CD14-positive monocyte (primary cell): ENCODE measurements around the gene TMEM91. TPM values are rescaled to one million over a fixed set of nuclear protein-coding genes. Genes with fewer than 3 reads are reported as not detected.
A peak's percentile ranks its signal among the peaks of the same experiment; 100 is the strongest.

ENCODE experiments used
- DNase-seq, 3 donors: peaks; one replicate each; pipeline ENCODE4 v3.0.0-alpha.2; 2011 to 2022
- H2AFZ ChIP-seq: 2 replicates; pipeline ENCODE4 v1.6.0; 2012; ENCODE audit warnings: mild to moderate bottlenecking, low read depth, low read length, inconsistent platforms; ENCODE audit not compliant: insufficient read depth, poor library complexity, severe bottlenecking
- H3K27ac ChIP-seq, 2 donors: 1 replicate in 1 of 2; 2 replicates in 1 of 2; pipeline ENCODE4 v1.5.1; 2012 to 2013; ENCODE audit warnings: low read length in 2 of 2, control low read depth in 1 of 2, inconsistent platforms in 1 of 2, low read depth in 1 of 2, mild to moderate bottlenecking in 1 of 2
- H3K27me3 ChIP-seq, 2 donors: one replicate each; pipeline versions ENCODE4 v1.6.0 to v1.6.1; 2011 to 2013; ENCODE audit warnings: low read length in 2 of 2; ENCODE audit not compliant: control insufficient read depth in 2 of 2, insufficient read depth in 2 of 2
- H3K36me3 ChIP-seq, 2 donors: replicated peaks in 1 of 2; 1 replicate in 1 of 2; 2 replicates in 1 of 2; pipeline versions ENCODE4 v1.5.1 to v1.6.1; 2012 to 2013; ENCODE audit warnings: low read length in 2 of 2, control low read depth in 1 of 2, inconsistent platforms in 1 of 2, mild to moderate bottlenecking in 1 of 2; ENCODE audit not compliant: insufficient read depth in 2 of 2, control insufficient read depth in 1 of 2
- H3K4me1 ChIP-seq, 2 donors: 1 replicate in 1 of 2; 2 replicates in 1 of 2; pipeline versions ENCODE4 v1.5.1 to v1.6.1; 2012 to 2013; ENCODE audit warnings: low read length in 2 of 2, control low read depth in 1 of 2, inconsistent platforms in 1 of 2, mild to moderate bottlenecking in 1 of 2, moderate library complexity in 1 of 2; ENCODE audit not compliant: insufficient read depth in 2 of 2, control insufficient read depth in 1 of 2
- H3K4me2 ChIP-seq: replicated peaks from 2 replicates; pipeline ENCODE3; 2012; ENCODE audit warnings: low read length, moderate library complexity, mild to moderate bottlenecking; ENCODE audit not compliant: poor library complexity, severe bottlenecking; ENCODE audit errors: extremely low read depth
- H3K4me3 ChIP-seq, 3 experiments: fragments of 200-600 bp in 1 of 3; sonication (generic) in 1 of 3; replicated peaks in 1 of 3; 1 replicate in 2 of 3; 2 replicates in 1 of 3; pipeline ENCODE4 v1.5.1; 2011 to 2013; ENCODE audit warnings: low read length in 3 of 3, mild to moderate bottlenecking in 3 of 3, control low read depth in 2 of 3, low read depth in 2 of 3, inconsistent platforms in 1 of 3, moderate library complexity in 1 of 3
- H3K79me2 ChIP-seq: 2 replicates; pipeline ENCODE4 v1.6.0; 2012; ENCODE audit warnings: mild to moderate bottlenecking, control low read depth, inconsistent platforms, low read length, moderate library complexity; ENCODE audit not compliant: insufficient read depth
- H3K9ac ChIP-seq: 2 replicates; pipeline ENCODE4 v1.6.0; 2017; ENCODE audit warnings: low read length, mild to moderate bottlenecking; ENCODE audit not compliant: insufficient read depth, poor library complexity, severe bottlenecking
- H3K9me3 ChIP-seq, 2 donors: replicated peaks in 1 of 2; 1 replicate in 1 of 2; 2 replicates in 1 of 2; pipeline versions ENCODE4 v1.5.1 to v1.6.1; 2012 to 2013; ENCODE audit warnings: low read length in 2 of 2, control low read depth in 1 of 2; ENCODE audit not compliant: control insufficient read depth in 1 of 2, insufficient read depth in 1 of 2
- H4K20me1 ChIP-seq: 2 replicates; pipeline ENCODE4 v1.6.0; 2012; ENCODE audit warnings: mild to moderate bottlenecking, low read length, control low read depth, moderate library complexity; ENCODE audit not compliant: insufficient read depth
- H3K27ac Mint-ChIP-seq, 7 donors: one replicate each; pipeline ENCODE4 v1.8.0; 2020; ENCODE audit warnings: mild to moderate bottlenecking in 7 of 7, mixed read lengths in 7 of 7, moderate library complexity in 6 of 7, inconsistent platforms in 2 of 7
- H3K27me3 Mint-ChIP-seq, 3 donors: one replicate each; pipeline ENCODE4 v1.8.0; 2021 to 2022; ENCODE audit warnings: low read depth in 3 of 3, mild to moderate bottlenecking in 3 of 3, mixed read lengths in 3 of 3, moderate library complexity in 3 of 3, inconsistent platforms in 1 of 3
- H3K36me3 Mint-ChIP-seq, 2 donors: one replicate each; pipeline ENCODE4 v1.8.0; 2020; ENCODE audit warnings: mixed read lengths in 2 of 2, inconsistent platforms in 1 of 2, mild to moderate bottlenecking in 1 of 2
- H3K4me1 Mint-ChIP-seq: one replicate; pipeline ENCODE4 v1.8.0; 2020; ENCODE audit warnings: mild to moderate bottlenecking, mixed read lengths
- H3K4me3 Mint-ChIP-seq, 2 donors: one replicate each; pipeline ENCODE4 v1.8.0; 2020; ENCODE audit warnings: mild to moderate bottlenecking in 2 of 2, mixed read lengths in 2 of 2, moderate library complexity in 1 of 2
- H3K9me3 Mint-ChIP-seq, 7 donors: one replicate each; pipeline ENCODE4 v1.8.0; 2020 to 2022; ENCODE audit warnings: mixed read lengths in 7 of 7, mild to moderate bottlenecking in 6 of 7, moderate library complexity in 6 of 7, inconsistent platforms in 2 of 7
- WGBS: methylation state at CpG from one replicate; pipeline ENCODE4 v1.1.5; 2013; ENCODE audit warnings: missing lambda C conversion rate; ENCODE audit not compliant: insufficient coverage; 5-methylcytosine and 5-hydroxymethylcytosine counted together
- intact Hi-C, 2 donors: fragments of 100-400 bp; cut with micrococcal nuclease; formaldehyde crosslinking; loops; one replicate each; pipeline versions ENCODE4 v1.15.0 to v1.15.1; 2023
- polyA plus RNA-seq, 3 donors: library from polyadenylated mRNA; depleted of rRNA in 1 of 3; unstranded in 2 of 3; stranded (reverse) in 1 of 3; fragments of 300-500 nt in 2 of 3; fragments of >200 nt in 1 of 3; fragmentation: Illumina TruSeq in 2 of 3; gene quantifications; 1 replicate in 2 of 3; 2 replicates in 1 of 3; pipeline ENCODE4 v1.2.3, GENCODE V29; 2012 to 2021
- TF ChIP-seq, protein P1 (sequence below): fragments of 200-600 bp; IDR thresholded peaks from one replicate; pipeline ENCODE4 v1.8.0; 2022; ENCODE audit warnings: antibody characterized with exemption, mild to moderate bottlenecking

The TMEM91 gene
- polyA plus RNA-seq, 3 donors = 29.1 to 103 (median 34.9) TPM

DNA sequence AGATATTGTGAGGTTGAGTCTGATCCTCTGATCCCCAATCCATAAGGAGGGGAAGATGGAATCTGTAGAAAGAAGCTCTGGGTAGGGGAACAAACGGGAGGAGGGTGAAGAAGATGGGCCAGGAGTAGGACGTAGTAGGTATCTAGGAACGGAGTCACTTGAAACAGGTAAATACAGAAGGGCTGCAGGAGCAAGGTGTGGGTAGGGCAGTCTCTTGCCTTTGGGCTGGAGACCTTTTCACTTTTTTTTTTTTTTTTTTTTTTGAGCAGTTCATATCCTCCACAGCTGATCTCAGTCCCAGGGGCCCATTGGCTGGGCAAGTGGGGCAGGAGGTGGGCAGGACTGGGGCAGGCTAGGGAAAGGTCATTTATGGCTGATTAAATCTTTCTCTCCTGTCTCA is 22.8 kb downstream of the TMEM91 start:
- no peak for DNase-seq
- Histone ChIP-seq H4K20me1 (peaks cover 7% of the 10 kb centered on the region), H3K27ac (peak overlapping the region in 1 of 2 donors; percentile 97), H3K79me2 (peaks cover 90% of the 10 kb centered on the region), H2AFZ (no peak overlapping the region), H3K27me3 (no peaks in the 10 kb centered on the region), H3K4me1 (peaks cover 27 to 29% of the 10 kb centered on the region in 2 donors), H3K4me3 (peak overlapping the region in 1 of 3 experiments; percentile 95), H3K9me3 (no peaks in the 10 kb centered on the region), H3K36me3 (peaks cover 11 to 26% of the 10 kb centered on the region in 2 donors), H3K4me2 (peak overlapping the region; percentile 88), H3K9ac (no peak overlapping the region)
- H3K36me3 Mint-ChIP-seq = peaks cover 15 to 31% of the 10 kb centered on the region in 2 donors
- 100% methylated on average over 2 of the region's 3 CpGs for WGBS
- intact Hi-C loops = loop anchor here (1.0 to 5.0 kb wide), 3 partner anchors 8 to 37 kb away; partner anchors contain the start of gene B9D2 (in 1 of the 2)
- peaks cover 39% of the 10 kb centered on the region for H3K4me1 Mint-ChIP-seq
- H3K27me3 Mint-ChIP-seq = no peaks in the 10 kb centered on the region
- H3K4me3 Mint-ChIP-seq = peak overlapping the region in 1 of 2 donors; percentile 97
- peak overlapping the region in 5 of 7 donors; percentile 64 to 100 (median 98) for H3K27ac Mint-ChIP-seq
- no peaks in the 10 kb centered on the region for H3K9me3 Mint-ChIP-seq
- TF ChIP-seq, protein P1, sequence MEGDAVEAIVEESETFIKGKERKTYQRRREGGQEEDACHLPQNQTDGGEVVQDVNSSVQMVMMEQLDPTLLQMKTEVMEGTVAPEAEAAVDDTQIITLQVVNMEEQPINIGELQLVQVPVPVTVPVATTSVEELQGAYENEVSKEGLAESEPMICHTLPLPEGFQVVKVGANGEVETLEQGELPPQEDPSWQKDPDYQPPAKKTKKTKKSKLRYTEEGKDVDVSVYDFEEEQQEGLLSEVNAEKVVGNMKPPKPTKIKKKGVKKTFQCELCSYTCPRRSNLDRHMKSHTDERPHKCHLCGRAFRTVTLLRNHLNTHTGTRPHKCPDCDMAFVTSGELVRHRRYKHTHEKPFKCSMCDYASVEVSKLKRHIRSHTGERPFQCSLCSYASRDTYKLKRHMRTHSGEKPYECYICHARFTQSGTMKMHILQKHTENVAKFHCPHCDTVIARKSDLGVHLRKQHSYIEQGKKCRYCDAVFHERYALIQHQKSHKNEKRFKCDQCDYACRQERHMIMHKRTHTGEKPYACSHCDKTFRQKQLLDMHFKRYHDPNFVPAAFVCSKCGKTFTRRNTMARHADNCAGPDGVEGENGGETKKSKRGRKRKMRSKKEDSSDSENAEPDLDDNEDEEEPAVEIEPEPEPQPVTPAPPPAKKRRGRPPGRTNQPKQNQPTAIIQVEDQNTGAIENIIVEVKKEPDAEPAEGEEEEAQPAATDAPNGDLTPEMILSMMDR = no peak

DNA sequence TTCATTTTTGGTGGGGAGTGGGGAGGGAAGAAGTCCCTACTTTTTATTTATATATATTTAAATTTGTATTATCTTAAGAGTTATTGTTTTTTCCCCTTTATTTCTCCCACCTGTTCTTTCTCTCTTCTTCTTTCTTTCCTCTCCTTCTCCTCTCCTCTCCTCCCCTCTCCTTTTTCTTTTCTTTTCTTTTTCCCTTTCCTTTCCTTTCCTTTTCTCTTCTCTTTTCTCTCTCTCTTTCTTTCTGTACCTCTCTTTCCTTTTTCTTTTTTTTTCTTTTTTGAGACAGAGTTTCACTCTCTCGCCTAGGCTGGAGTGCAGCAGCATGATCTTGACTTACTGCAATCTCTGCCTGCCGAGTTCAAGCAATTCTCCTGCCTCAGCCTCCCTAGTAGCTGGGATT is 23.2 kb downstream of the TMEM91 start:
- no peak for DNase-seq
- Histone ChIP-seq H3K27ac (no peak overlapping the region), H3K79me2 (peaks cover 90% of the 10 kb centered on the region), H4K20me1 (peaks cover 7% of the 10 kb centered on the region), H2AFZ (no peak overlapping the region), H3K36me3 (peaks cover 11 to 26% of the 10 kb centered on the region in 2 donors), H3K4me3 (no peak overlapping the region), H3K4me2 (no peak overlapping the region), H3K27me3 (no peaks in the 10 kb centered on the region), H3K9ac (no peak overlapping the region), H3K9me3 (no peaks in the 10 kb centered on the region), H3K4me1 (peaks cover 27 to 29% of the 10 kb centered on the region in 2 donors)
- Mint-ChIP-seq H3K27ac (peak overlapping the region in 4 of 7 donors; percentile 14 to 87 (median 32)), H3K27me3 (no peaks in the 10 kb centered on the region), H3K36me3 (peaks cover 15 to 31% of the 10 kb centered on the region in 2 donors), H3K4me1 (peaks cover 39% of the 10 kb centered on the region), H3K9me3 (no peaks in the 10 kb centered on the region), H3K4me3 (no peak overlapping the region)
- intact Hi-C loops = loop anchor here (1.0 to 5.0 kb wide), 3 partner anchors 8 to 37 kb away; partner anchors contain the start of gene B9D2 (in 1 of the 2)
- TF ChIP-seq, protein P1 = no peak
- 100% methylated on average over 2 of the region's 2 CpGs for WGBS
